ENCODE results near the gene CD79B. TPM values are rescaled to one million over a fixed set of nuclear protein-coding genes. Genes with fewer than 3 reads are reported as not detected.
A peak's percentile ranks its signal among the peaks of the same experiment; 100 is the strongest.

The CD79B gene
- total RNA-seq (2021; ENCODE audit: unreplicated experiment) (0.59 TPM), Bru-seq, nascent RNA (not detected), BruChase-seq, experiment 1, labeled RNA remaining after a 6-hour chase (percentile 24 among the genes with signal in this experiment), BruChase-seq, experiment 2, labeled RNA remaining after a 2-hour chase (percentile 13 among the genes with signal in this experiment)
- 1.1 TPM in 2 replicates for polyA plus RNA-seq (2012)
- long read RNA-seq: 0 reads

DNA sequence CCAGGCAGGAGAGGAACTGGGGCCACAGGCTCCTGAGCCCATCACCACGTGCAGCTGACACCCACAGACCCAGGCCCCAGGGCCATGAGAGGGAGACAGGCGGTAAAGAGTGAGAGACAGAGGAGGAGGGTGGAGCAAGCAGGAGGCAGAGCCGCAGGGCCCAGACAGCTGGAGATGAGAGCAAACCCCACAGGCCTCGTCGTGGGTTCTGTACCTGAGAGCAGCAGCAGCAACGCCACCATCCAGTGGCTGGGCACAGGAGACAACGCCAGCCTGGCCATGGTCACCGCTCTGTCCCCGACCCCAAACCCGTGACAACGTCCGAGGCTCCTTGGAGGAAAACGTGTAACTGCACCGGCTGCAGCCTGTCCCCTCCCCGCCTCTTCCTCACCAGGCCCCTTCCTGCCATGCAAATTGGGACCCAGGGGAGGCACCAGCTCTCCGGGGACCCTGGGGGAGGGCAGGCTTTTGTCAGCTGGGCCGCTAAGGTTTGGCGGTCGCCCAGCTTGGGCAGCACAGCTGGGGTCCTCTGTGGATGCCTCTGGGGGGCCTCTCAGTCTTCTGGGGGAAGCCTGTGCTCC lies at the start of gene CD79B:
Gene CD79B, minus strand, starts transcription at position 351 of the 581 bp plus-strand sequence. Its CDS starts 70 bp downstream, at position 281.
- H3K79me2 ChIP-seq (ENCODE audit: insufficient read depth, low read length): no peaks in the 10 kb centered on the region
- intact Hi-C loops (cut with micrococcal nuclease): no loop called here
- ATAC-seq (no peak), DNase-seq (ENCODE audit: low read depth, low spot score) (no peak)
- no peaks in the 10 kb centered on the region for H3K9me3 ChIP-seq (ENCODE audit: control insufficient read depth in 1 of 2, insufficient read depth in 1 of 2, low read depth in 1 of 2, low read length in 2 of 2)
- RAD21 ChIA-PET (ENCODE audit: low non-redundant PET in 1 of 2, low total read pairs in 2 of 2, uncharacterized antibody in 2 of 2, unreplicated experiment in 2 of 2): no interaction called here
- CTCF ChIA-PET: interaction anchor here (0.9 to 3.9 kb wide), 3 partner anchors 13 to 18 kb away, joined by 3 to 17 read pairs (median 3); no protein-coding TSS in a partner anchor
- POLR2A ChIA-PET: interaction anchor here (0.6 kb wide), 1 partner anchor 13 kb away, joined by 3 read pairs; no protein-coding TSS in a partner anchor
- BruUV-seq (replicated peaks): no TSS peak
- H3K4me1 ChIP-seq (ENCODE audit: control insufficient read depth in 1 of 2, insufficient read depth in 2 of 2, low read length in 2 of 2): peaks cover 0 to 11% of the 10 kb centered on the region in 2 experiments; a peak in 3 of 4 replicates
- no peak within 1 kb of the TSS for H2AFZ ChIP-seq (ENCODE audit: low read depth, low read length, poor library complexity, severe bottlenecking)
- H3K36me3 ChIP-seq (ENCODE audit: control insufficient read depth in 1 of 2, insufficient read depth in 2 of 2, low read length in 2 of 2): no peaks in the 10 kb centered on the region
- H3K27ac ChIP-seq (ENCODE audit: low read depth, low read length): no peak within 1 kb of the TSS
- H3K9ac ChIP-seq (ENCODE audit: low read length): no peak within 1 kb of the TSS
- 0 out of 2 replicates have a peak within 1 kb of the TSS, but pooled peaks have one; percentile 12 for H3K4me2 ChIP-seq (ENCODE audit: low read length)
- H4K20me1 ChIP-seq (ENCODE audit: insufficient read depth): no peaks in the 10 kb centered on the region
- H3K27me3 ChIP-seq (ENCODE audit: insufficient read depth, low read length): no peaks in the 10 kb centered on the region
- no peaks in the 10 kb centered on the region for H3K9me2 ChIP-seq (ENCODE audit: insufficient read depth)
- TF ChIP-seq POLR2A (IDR thresholded peaks at IDR 0.05; ENCODE audit: borderline replicate concordance, extremely low read depth, insufficient read depth, insufficient read length) (no peak), ZBTB33 (IDR thresholded peaks at IDR 0.05; ENCODE audit: extremely low read depth, insufficient replicate concordance, low read length) (no peak), SIN3A (IDR thresholded peaks at IDR 0.05; ENCODE audit: low read depth) (no peak), YY1 (IDR thresholded peaks at IDR 0.05; ENCODE audit: extremely low read depth, insufficient replicate concordance, low read depth, low read length) (no peak), SP1 (IDR thresholded peaks at IDR 0.05; ENCODE audit: low read depth) (no peak), ZNF274 (IDR thresholded peaks at IDR 0.05; ENCODE audit: low read depth, low read length) (no peak)
- H3K4me3 ChIP-seq (replicated peaks in 1 of 2; ENCODE audit: low read depth in 1 of 2, low read length in 2 of 2): no peak within 1 kb of the TSS

All from HCT116 (cell line).